GM18526 (cell line): Measurements from ENCODE around the gene ZNF407.

Experiments
- POLR2A ChIP-seq: IDR thresholded peaks from 3 replicates; pipeline ENCODE4 v1.6.1; 2011; ENCODE audit not compliant: insufficient read length; ENCODE audit errors: extremely low read depth

Gene ZNF407

DNA sequence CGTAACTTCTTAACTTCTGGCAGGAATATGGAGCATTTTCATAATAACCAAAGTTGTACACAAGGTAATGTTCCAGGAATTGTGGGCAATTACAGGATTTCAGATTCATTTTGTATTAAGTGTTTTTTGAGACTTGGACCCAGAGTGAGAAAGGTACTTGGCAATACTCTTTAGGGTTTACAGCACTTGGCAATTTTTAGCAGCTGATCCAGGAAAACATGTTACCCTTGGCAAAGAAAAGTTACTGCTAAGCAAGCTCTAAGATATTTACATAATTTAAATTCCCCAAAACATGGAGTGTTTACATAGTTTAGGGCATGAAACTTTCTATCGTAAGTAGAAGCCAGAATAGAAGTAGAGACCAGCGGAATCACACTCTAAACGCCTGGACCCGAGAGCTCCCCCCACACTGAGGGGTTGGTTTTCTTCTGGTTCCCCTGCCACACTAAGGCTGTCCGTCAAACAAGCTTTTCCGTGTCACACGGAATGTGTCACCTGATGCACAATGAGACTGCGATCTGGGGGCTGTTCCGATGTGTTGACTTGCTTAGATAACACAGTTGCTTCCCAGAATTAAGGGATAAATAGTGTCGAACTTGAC, 434.1 kb downstream of the ZNF407 start:
- no peak for TF ChIP-seq POLR2A

DNA sequence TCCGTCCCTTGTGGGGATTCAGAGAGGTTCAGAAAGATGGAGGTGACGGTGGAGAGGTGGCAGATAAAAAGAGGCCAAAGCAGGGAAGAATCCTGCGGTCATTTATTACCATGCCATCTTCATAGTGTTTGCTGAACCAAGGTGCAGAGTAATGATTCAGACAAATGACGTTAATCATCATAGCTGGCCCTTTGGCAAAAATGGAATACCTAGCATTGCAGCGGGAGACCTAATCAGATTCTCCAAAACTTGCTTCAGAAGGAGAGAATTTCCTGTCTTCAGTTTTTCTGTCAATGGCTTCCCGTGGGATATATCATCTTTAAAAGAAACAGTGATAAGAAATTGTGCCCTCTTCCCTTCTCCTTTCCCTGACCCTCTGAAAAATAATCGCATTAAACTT, 435.8 kb downstream of the ZNF407 start:
- no peak for TF ChIP-seq POLR2A

DNA sequence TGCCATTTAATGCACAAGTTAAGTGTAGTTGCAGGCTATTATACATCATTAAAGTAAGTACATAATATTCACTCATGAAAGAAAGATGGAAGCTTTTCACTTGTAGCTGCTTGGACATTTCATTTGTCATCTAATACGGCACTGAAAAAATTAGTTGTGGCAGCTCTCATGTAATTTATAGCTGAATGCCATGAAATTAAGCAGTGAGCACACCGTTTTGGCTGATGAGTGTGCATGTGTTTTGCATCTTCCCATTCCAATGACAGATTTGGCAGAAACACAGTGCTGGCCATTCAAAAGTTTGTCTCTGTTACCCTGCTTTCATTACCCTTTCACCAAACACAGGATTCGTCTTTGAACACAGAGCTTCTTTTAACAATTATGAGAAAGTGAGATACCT, 437.3 kb downstream of the ZNF407 start:
- no peak for TF ChIP-seq POLR2A

DNA sequence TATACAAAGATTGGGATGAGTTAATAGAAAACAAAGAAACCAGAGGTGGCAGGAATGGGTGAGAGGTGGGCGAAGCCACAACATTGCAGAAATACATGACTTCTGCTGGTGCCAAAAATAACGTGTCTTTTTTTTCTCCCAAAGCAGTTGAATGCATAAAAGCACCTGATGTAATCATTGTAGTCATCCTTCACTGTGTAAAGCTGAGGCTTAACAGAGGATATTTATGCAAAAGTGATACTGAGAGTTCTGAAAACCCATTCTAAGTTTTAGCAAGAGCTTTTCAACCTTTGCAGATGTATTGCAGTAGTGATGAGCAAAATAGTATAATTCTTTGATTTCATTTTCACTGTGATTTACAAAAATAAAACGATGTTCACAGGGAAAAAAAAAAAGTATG, 438.3 kb downstream of the ZNF407 start:
- TF ChIP-seq POLR2A = no peak

DNA sequence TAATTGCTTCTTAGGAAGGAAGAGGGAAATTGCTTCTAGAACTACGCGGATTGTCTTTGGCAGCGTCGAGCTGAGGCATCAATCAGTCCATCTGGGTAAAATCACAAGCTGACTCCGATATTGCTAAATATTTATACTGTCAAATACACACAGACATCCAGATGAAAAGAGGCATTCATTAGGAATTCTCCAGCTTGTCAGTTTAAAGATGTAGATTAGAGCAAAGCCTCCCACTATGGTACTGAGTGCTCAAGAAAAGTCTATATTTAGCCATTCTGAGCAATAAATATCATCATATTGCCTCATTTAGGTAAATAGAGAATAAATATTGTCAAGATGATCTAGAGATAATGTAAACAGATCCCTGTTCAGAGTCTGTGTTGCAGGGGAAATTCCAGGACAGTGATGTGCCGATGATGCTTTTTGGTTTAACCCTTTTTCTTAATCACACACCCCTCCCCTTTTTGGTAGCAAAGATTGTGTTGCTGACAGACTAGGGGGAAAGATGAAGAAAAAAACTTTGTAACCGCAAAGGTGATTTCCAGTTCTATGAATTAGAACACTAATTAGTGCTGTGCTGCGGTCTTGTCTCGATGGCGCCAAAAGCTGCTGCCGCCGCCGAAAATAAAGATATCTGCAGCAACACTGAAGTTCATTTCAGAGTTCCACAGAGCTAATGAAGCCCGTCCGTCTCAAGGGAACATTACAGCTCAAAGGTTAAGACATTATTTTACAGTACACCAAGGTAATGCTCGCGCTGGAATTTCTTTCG, 439.4 kb downstream of the ZNF407 start:
- TF ChIP-seq POLR2A = no peak

DNA sequence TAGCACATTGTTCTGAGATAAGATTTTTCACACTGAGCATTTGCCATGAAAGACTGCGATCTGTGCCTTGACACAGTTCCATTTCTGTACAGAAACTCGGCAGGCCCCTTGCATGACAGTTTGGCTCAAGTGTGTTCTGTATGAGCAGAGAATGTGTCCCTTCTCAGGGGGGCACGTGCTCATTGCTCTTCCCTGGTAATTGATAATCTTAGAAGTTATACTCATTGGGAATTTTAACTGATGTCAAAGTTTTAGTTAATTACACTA, 440.0 kb downstream of the ZNF407 start:
- no peak for TF ChIP-seq POLR2A

DNA sequence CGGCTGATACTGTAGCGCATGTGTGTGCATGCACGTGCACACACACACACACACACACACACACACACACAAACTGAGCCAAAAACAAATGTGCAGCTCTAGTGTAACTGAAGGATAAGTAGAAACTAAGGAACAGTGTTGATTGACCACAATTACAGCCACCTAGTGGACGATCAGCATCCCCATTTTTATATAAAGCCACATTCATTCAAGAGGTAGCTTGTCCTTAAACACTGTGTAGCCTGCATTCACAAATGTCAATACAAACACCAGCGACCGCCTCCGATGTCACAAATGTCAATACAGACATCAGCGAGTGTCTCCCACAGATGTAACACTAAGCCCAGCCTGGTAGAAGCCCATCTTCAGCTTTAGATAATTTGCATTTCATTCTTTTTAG, 443.9 kb downstream of the ZNF407 start:
- TF ChIP-seq POLR2A = no peak

DNA sequence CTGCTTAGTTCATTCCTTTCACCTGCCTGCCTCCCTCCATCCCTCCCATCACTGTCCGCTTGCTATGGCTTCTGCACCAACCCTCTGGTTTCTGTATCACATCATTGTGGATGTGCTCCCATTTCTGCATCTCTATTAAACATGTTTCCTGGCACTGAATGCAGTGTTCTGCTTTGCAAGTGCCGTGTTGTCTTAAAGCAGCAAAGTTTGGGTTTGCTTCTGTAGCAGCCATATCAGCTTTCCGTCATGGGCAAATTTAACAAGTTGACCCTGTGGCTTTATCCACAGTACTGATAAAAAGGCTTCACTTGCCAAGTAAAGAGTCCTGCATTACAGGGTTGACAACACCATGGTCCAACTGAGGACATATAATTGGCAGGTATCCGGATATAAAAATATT, 445.8 kb downstream of the ZNF407 start:
- TF ChIP-seq POLR2A = no peak

DNA sequence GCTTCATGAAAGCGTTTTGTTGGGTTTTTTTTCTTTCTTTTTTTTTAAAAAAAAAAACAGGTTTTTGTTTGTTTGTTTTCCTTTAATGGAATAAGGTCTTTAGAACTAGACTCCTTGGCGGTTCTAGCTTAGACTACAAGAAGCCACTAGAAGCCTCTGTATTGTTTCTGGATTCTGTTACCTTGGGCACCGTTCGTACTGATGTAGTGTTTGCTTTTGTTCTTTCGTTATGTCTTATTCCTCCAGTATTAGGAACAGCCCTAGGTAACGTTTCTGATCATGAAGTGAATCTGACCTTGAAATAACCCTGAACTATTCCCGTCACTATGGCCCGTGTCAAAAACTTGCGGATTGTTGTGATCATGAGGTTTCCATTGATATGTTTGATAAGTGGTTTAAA, 446.6 kb downstream of the ZNF407 start:
- TF ChIP-seq POLR2A = no peak

DNA sequence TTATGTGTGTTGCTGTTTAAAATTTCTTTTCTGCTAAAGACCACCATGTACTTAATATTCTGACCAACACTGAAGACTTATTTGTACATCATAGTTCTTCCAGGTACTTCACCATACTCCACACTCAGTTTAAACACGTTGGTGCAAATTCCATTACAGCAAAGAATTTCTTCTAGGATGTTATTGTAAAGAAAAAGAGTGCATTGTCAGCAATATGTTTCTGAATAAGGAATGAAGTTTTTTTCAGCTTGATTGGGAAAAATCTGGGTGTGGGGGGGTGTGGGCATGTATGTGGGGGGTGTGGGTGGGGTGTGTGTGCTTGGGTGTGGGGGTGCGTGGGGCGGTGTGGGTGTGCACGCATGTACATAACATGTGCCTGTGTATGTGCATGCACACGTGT, 447.1 kb downstream of the ZNF407 start:
- no peak for TF ChIP-seq POLR2A

DNA sequence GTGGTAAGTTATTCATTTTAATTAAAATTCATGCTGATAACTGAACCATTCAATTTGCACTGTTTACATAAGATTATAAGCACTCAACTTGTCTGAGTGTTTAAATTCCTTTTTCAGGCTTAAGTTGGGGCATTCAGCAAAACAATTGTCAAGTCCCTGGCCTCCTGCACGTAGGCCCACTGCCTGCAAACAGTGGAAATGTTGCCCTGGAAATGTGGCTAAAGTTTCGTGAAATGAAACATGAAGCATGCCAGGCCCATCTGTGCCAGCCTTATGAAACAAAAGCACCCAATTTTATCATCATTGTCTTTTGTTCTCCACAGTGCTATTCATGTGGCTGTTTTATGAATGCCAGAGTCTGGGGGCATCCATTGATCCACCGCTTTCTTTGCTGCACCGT, 447.6 kb downstream of the ZNF407 start:
- no peak for TF ChIP-seq POLR2A

DNA sequence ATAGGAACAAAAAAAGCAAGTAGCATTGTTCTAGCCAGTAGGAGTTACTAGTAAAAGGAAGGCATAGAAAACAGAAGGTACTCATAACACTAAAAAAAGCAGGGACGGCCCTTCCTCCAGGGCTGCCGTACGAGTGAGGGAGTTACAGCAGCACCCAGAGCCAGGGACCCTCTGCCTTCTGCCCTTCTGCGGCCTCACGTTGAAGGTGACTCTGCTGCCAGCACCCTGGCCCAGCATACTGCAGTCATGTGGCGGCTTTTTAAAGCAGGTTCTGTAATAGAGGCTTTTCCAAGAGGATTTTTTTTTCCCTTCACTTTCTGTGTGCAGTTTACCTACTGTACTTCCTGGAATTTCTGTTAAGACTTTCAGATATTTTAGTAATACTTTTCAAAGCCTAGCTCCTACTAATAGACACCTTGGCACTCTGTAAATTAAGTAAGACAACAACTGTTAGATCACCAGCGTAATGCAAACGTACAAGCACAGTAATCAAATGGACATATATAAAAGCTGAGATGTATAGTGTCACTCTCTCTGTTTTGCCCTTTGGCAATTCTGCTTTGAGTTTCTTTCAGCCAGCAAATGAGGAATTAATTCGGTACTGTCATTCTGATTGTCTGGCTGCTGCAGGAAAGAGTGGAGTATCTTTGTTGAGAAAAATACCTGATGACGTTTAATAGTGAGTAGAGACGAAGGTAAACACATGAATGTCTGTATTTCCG, 449.7 kb downstream of the ZNF407 start:
- TF ChIP-seq POLR2A = no peak

DNA sequence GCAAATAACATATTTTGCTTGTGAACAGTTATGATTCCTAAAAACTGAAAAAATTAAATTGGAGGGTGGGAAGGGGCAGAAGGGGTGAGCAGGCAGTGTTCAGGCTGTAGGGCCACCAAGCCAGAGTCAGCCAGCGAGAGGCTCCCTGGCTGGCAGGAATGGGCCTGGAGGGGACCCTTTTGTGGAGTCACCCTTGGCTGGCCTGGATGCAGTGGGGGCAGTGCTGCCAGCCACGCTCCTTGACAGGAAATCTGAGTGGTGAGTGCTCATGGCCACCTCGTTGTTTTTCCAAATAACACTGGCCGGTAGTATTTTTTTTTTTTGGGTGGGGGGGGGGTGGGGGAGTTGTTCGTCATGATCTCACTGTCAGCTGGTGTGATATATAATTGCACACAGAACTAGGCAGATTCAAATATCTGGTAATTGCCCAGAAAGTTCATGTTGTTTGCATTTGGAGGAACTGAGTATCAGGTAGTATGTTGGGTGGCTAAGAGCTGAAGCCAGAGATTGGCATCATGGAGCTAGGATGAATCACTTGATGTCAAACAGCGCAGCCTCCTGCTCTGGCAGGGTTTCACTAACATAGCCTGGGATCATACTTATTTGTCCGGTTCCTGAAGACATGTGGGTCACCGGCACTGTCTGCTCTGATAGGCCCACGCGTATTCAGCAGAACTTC, 451.2 kb downstream of the ZNF407 start:
- no peak for TF ChIP-seq POLR2A

DNA sequence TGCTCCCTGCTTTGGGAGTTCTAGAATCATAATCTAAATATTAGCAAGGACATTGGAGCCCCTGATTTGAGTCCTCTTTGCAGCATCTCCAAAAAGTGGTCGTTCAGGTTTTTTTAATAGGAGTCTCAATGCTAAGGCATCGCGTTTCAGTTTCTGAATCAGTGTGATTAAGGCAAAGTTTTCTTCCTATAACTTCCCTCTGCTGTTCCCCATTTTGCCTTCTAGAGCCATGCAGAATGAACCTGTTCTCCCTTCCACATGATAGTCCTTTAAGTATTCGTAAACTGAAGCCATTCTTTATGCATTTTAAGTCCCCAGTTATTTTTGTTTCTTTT, 451.8 kb downstream of the ZNF407 start:
- TF ChIP-seq POLR2A = no peak

DNA sequence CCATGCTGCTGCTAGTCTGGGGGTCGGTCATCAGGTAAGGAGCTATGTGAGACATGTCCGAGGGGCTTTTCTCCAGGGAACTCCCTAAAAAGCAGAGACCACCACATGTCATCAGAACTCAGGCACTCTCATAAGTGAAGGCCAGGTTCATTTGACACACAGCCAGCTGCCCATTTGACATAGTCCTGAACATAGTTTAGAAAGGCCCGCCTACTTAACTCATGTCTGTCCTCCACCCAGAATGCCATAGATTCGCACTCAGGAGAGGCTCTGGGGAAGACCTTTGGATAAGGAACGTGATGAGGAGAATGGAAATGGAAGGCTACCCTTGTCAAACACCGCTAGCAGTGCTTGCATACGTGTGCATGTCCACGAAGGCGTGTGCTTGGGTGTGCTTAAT, 454.1 kb downstream of the ZNF407 start:
- no peak for TF ChIP-seq POLR2A

DNA sequence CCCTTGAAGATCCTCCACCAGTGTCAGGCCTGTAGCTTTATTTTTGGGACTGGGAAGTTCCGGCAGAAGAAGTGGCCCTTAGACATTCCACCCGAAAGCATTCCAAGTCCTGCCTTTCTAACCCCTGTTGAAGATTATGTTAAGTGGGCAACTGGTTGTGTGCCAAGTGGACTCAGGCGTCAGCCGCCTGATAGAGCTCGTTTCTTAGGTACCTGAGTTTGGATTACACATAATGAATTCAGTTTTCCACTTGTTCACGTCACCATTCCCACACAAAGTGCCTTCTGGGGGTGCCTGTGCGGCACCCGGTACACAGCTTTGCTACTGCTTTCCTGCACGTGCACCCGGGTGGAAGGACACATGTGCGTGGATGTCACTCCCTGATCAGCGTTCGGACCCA, 454.8 kb downstream of the ZNF407 start:
- no peak for TF ChIP-seq POLR2A
